GM19043 (cell line): ENCODE results near the gene TUBB.

ENCODE experiments used
- ATAC-seq: cut with Tn5 transposase; IDR thresholded peaks from one replicate; pipeline ENCODE4 v1.9.1; 2021; ENCODE audit warnings: low read depth; ENCODE audit not compliant: unreplicated experiment

The TUBB gene

GRCh38 chr6:30732237-30732943, 12.2 kb downstream of the TUBB start:
- ATAC-seq, result no peak

- ATAC-seq, result no peak
Measured at GRCh38 chr6:30735668-30736314, 15.6 kb downstream of the TUBB start.

GRCh38 chr6:30738532-30738931, 18.4 kb downstream of the TUBB start:
- ATAC-seq, result no peak

- ATAC-seq, result no peak
Measured at GRCh38 chr6:30740540-30740870, 20.4 kb downstream of the TUBB start.

- no peak for ATAC-seq
Measured at GRCh38 chr6:30741063-30741779, 21.1 kb downstream of the TUBB start.

GRCh38 chr6:30741789-30742315, 21.7 kb downstream of the TUBB start:
- no peak for ATAC-seq

- peak; percentile 57 for ATAC-seq
Measured at GRCh38 chr6:30742316-30743098, 22.4 kb downstream of the TUBB start, which contains the start of gene FLOT1. TSS of gene FLOT1 (minus strand) at chr6:30742687. CDS start at chr6:30742189, 498 bp downstream.

GRCh38 chr6:30743099-30744053, 23.2 kb downstream of the TUBB start:
- ATAC-seq, result peak; percentile 19

- no peak for ATAC-seq
Measured at GRCh38 chr6:30744054-30744805, 24.1 kb downstream of the TUBB start, which contains the start of gene IER3. TSS of gene IER3 (minus strand) at chr6:30744547. CDS start at chr6:30744518, 29 bp downstream.

- no peak for ATAC-seq
Measured at GRCh38 chr6:30747300-30747687, 27.1 kb downstream of the TUBB start.

- ATAC-seq, result no peak
Measured at GRCh38 chr6:30747902-30748769, 28.0 kb downstream of the TUBB start.

GRCh38 chr6:30748851-30749540, 28.8 kb downstream of the TUBB start:
- ATAC-seq, result no peak

- ATAC-seq, result no peak
Measured at GRCh38 chr6:30749554-30750378, 29.6 kb downstream of the TUBB start.

- ATAC-seq, result no peak
Measured at GRCh38 chr6:30750379-30750668, 30.2 kb downstream of the TUBB start.

GRCh38 chr6:30752157-30752927, 32.2 kb downstream of the TUBB start:
- no peak for ATAC-seq

GRCh38 chr6:30754631-30755030, 34.5 kb downstream of the TUBB start:
- ATAC-seq, result no peak
